GM21515 (cell line): ENCODE data around the gene MAP3K5.

ENCODE experiments used
- ATAC-seq: cut with Tn5 transposase; IDR thresholded peaks from one replicate; pipeline ENCODE4 v1.9.1; 2021; ENCODE audit not compliant: unreplicated experiment

The MAP3K5 gene

DNA sequence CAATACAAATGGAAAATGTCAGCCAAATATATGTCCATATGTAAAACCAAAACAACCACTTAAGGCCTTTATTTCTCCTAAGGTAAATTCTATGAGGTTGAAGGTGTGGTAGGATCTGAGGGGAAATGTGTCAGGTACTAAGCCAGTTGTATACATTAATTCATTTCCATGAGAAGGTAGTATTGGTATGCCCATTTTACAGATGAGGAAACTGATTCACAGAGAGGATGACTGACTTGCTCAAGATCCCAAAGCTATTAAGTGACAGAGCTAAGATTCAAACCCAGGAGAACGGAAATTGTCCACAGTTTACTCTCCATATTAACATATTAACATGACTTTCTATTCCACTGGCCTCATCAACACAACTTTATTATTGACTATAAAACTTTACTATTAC lies 177.9 kb downstream of the MAP3K5 start:
- ATAC-seq = no peak

GRCh38 chr6:136613477-136613876 lies 178.8 kb downstream of the MAP3K5 start:
- ATAC-seq = no peak

- ATAC-seq = no peak
Observed at GRCh38 chr6:136612666-136613389, 179.4 kb downstream of the MAP3K5 start.

GRCh38 chr6:136611746-136612145 lies 180.5 kb downstream of the MAP3K5 start:
- no peak for ATAC-seq

GRCh38 chr6:136611133-136611532 lies 181.1 kb downstream of the MAP3K5 start:
- ATAC-seq = no peak

DNA sequence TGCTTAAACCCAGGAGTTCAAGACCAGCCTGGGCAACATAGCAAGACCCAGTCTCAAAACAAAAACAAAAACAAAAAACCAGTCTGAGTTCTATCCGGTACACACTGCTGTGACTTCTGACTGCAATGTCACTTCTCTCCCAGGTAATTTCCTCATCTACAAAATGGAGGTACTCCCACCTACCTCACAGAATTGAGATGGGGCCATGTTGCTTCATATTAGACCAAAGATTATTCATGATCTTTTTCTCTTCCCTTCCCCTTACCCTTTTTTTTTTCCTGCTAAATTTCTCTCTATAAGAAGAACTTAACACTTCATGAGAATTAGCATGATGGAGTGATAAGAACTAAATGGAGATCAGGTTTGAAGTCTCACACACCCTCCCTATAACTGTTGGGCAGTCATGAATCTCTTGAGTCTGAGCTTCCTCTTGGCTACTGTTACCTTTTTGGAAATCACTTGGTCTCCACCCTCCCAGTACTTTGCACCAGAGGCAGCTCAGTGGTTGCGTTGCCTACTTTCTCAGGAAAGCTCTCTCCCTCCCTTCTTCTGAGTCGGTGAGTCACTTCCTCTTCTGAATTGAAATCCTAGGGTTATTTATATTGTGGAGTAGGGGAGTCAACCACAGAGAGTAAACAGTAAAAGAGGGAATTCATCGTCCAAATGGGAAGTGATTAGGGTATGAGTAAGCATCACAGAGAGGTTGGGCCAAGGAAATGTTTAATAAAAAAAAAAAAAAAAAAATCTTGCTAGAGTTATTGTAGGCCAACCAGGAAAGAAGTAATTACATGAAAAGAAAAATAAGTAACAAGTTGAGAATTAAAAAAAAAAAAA lies 182.2 kb downstream of the MAP3K5 start:
- ATAC-seq = no peak

DNA sequence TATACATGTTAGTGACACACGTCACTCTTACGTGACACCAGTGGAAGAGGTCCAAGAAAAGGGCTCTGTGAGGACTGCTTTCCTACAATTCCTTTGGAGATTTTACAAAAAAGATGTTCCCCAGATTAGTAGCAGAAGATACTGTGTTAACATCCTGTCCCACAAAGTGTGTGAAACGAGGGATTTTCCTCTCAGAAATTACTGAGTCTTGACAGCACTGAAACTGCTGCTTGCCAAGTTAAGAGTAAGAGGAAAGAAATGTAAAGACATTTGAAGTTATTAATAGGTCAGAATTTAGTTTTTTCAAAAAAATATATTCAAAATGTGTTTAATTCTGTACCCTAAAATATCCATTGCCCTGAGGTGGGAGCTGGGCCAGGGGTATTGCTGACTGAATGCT lies 183.3 kb downstream of the MAP3K5 start:
- ATAC-seq = no peak

- ATAC-seq = peak; percentile 85
Observed at GRCh38 chr6:136607932-136608772, 184.1 kb downstream of the MAP3K5 start.

DNA sequence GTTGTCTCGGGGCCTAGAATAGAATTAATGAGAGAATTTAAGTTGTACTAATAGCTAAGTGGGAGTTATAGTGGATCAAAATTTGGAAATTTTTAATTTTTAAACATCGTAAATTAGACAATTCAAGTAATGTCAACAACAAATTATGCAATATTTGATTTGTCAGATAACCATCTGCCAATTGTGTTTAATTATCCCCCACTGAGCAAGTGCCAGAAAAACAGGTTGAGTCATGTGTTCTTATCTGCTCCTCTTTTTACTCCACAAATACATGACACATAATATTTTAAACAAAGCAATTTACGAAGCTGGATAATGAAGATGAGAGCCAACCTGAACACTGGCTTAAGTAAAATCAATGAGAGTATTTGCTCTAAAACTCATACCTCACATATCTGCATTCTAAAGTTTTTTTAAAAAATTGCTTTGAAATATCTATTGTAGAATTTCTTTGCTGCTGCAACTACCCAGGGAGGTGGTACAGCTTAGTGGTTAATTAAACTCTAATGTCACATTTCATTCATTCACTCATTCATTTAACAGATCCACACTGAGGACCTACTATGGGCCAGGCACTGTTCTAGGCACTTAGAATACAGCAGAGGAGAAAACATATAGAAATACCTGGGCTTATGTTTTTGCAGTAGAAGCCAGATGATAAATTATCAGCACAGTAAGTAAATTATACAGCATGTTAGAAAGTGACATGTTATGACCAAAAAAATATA lies 184.9 kb downstream of the MAP3K5 start:
- ATAC-seq = no peak

DNA sequence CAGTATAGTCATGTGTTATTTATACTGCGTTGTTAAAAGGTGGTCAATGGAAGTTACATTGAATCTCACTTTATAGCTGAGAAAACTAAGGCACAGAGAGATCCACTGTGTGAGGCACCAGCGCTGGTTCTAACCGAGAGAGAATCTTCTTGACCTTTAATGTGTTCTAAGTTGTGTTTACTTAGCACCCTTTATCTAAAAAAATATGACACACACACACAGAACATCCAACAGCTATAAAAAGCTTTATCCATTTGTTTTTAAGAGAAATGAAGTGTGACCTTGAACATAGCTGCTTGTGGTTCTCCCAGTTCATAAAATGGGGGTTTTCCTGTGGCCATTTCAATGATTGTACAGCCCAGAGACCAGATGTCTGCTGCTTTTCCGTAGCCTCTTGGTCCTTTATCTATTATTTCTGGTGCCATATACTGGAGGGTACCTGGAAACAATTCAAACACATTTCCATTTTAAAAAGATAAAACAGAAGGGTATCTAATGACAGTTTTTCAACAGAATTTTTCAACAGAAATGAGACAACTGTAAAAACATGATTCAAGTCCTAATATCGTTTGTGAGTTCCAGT lies 187.3 kb downstream of the MAP3K5 start:
- ATAC-seq = no peak

DNA sequence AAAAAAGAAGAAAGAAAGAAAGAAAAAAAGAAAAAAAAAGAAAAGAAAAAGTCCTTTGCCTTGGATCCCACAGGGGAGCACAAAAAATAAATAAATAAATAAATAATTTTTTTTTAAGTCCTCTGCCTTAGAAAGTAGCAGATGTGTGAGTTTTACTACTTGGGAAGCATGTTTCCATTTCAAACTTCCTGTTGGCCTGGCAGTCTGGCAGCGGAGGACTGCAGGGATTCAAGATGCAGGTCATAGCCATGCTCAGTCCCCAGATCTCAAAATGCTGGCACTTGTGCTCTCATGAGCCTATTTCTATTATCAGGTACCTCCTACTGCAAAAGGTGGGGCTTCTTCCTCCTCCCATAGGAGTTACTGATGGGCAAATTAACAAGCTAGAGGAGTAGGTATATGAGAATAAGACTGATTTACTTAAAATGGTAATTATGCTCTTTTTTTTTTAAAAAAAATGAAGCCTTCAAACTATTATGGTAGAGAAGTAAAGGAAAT lies 187.9 kb downstream of the MAP3K5 start:
- no peak for ATAC-seq

DNA sequence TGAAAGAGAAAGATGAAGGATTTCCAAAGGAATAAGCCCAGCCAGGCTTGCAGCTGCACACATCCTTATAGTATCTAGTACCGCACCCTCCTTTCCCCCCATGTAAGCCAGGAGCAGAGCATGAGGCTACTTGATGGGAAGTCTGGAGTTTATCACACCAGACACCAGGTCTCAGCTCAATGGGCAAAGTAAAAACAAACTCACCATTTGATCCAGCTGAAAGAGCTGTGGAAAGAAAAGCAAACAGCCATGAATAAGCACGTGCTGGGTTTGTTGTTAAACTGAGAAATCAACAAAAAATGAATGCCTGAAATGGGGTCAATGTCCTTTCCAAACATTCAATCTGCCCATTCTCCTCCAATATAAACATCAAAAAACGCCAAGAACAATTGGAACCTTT lies 191.5 kb downstream of the MAP3K5 start:
- no peak for ATAC-seq

- ATAC-seq = no peak
Observed at GRCh38 chr6:136599329-136600011, 192.8 kb downstream of the MAP3K5 start.

DNA sequence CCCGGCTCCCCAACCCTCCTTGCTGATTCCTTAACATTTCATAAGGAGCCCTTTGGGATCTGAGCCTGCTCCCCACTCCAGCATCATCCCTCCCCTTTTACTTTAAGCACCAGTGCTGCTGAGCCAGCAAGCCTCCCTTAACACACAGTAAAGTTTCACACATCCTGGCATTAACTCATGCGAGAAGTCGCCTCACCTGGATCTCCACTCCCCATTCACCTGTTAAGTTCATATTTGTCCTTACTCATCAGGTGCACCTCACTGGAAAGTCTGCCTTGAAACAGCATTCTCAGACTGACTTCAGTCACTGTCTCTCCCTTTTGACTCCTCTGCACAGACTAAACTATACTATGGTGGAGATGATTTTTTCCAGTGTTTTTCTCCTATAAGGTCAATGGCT lies 194.2 kb downstream of the MAP3K5 start:
- ATAC-seq = no peak

GRCh38 chr6:136594671-136595070 lies 197.6 kb downstream of the MAP3K5 start:
- no peak for ATAC-seq

DNA sequence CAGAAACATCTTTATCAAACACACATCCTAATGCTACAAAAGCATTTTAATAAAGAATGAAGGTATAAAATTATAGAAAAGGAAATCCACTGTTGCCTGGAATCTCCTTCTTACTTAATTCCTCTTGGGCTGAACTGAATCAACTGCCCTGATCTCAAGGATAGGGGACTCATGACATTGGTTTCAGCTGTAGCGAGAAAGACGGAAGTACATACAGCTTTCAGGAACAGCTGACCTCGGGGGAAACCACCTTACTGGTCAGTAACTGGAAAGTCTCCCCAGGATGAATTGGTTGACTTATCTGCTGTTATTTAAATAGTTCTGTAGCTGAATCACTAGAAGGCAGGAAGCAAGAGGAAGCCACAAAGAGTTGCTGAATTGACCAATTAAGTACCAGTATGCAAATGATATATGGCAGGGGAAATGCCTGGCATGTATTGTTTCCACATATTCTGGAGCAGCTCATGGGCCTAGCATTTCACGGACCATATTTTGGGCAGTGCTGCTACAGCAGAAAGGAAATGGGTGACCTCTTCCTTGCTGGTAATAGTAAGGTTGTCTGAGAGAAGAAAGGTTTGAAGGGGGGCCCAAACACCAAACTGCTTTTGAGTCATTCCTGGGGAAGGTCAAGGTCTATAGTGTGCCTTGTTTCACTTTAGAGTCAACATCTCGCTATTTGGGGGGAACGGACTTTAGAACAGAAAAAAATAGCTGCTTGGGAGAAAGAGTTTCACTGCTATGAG lies 198.4 kb downstream of the MAP3K5 start:
- ATAC-seq = peak; percentile 92

DNA sequence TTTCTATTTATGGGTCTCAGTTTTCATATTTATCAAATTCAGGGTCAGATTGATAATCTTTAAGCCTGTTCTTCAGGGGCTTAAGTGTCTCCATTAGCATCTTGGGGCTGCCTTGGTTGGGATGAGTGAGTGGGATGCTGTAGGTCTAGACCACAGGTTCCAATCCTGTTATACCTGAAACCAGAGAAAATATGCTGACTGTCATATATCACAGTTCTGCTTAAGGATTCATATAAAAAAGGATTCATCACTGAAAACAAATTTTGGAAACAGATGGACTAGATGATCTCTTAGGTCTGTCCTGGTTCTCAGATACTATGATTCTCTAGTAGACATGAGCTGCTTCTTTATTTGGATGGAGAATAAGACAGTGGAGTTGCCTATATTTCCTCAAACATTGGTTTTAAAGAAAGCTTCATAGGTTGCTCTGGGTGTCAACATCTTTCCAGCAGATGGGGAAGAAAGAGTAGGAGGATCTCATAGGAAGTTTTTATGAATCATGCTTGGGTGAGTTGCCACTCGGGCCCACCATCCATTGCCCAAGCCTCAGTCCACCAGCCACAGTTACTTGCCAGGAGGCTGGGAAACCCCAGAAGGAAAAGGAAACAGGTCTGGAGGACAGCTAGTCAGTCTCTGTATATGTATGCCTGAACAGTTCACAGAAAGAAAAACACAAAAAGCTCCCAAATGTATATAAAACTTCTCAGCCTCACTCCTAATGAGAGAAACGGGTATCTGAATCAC lies 199.2 kb downstream of the MAP3K5 start:
- ATAC-seq = peak; percentile 0

DNA sequence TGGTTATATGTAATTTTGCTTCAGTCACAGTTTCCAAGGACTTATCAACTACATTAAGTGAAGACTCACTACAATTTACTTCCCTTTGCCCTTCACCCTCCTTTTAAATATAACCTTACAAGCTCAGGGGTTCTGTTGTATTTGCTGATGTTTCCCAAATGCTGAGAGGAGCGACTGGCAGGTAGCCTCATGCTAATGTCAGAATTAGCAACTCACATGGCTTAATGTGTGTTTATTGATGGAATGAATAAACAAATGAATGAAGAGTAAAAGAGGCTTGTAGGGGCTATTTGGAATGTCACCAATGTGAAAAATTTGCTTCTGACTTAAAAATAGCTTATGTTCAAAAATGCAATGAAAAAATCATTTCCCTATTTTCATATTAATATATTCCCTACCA lies 200.7 kb downstream of the MAP3K5 start:
- ATAC-seq = no peak
